Astrocyte of the spinal cord (primary cell): ENCODE results near the gene ATP13A2.

ENCODE experiments used
- DNase-seq: peaks from one replicate; pipeline ENCODE4 v3.0.0; 2011; ENCODE audit warnings: low read depth, low spot score
- H3K4me3 ChIP-seq: 2 replicates; pipeline ENCODE4 v1.5.1; 2011; ENCODE audit warnings: low read depth, mild to moderate bottlenecking, low read length, moderate library complexity
- in situ Hi-C: cut with HindIII; loops from 2 replicates; pipeline ENCODE4 v1.10.0; 2017; ENCODE audit warnings: low sequenced_read_pairs
- TF ChIP-seq, protein P1 (sequence below): IDR thresholded peaks from 2 replicates; pipeline ENCODE4 v1.5.1; 2012; ENCODE audit warnings: low read depth, mild to moderate bottlenecking, low read length, inconsistent platforms

The ATP13A2 gene, protein sequence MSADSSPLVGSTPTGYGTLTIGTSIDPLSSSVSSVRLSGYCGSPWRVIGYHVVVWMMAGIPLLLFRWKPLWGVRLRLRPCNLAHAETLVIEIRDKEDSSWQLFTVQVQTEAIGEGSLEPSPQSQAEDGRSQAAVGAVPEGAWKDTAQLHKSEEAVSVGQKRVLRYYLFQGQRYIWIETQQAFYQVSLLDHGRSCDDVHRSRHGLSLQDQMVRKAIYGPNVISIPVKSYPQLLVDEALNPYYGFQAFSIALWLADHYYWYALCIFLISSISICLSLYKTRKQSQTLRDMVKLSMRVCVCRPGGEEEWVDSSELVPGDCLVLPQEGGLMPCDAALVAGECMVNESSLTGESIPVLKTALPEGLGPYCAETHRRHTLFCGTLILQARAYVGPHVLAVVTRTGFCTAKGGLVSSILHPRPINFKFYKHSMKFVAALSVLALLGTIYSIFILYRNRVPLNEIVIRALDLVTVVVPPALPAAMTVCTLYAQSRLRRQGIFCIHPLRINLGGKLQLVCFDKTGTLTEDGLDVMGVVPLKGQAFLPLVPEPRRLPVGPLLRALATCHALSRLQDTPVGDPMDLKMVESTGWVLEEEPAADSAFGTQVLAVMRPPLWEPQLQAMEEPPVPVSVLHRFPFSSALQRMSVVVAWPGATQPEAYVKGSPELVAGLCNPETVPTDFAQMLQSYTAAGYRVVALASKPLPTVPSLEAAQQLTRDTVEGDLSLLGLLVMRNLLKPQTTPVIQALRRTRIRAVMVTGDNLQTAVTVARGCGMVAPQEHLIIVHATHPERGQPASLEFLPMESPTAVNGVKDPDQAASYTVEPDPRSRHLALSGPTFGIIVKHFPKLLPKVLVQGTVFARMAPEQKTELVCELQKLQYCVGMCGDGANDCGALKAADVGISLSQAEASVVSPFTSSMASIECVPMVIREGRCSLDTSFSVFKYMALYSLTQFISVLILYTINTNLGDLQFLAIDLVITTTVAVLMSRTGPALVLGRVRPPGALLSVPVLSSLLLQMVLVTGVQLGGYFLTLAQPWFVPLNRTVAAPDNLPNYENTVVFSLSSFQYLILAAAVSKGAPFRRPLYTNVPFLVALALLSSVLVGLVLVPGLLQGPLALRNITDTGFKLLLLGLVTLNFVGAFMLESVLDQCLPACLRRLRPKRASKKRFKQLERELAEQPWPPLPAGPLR

DNA sequence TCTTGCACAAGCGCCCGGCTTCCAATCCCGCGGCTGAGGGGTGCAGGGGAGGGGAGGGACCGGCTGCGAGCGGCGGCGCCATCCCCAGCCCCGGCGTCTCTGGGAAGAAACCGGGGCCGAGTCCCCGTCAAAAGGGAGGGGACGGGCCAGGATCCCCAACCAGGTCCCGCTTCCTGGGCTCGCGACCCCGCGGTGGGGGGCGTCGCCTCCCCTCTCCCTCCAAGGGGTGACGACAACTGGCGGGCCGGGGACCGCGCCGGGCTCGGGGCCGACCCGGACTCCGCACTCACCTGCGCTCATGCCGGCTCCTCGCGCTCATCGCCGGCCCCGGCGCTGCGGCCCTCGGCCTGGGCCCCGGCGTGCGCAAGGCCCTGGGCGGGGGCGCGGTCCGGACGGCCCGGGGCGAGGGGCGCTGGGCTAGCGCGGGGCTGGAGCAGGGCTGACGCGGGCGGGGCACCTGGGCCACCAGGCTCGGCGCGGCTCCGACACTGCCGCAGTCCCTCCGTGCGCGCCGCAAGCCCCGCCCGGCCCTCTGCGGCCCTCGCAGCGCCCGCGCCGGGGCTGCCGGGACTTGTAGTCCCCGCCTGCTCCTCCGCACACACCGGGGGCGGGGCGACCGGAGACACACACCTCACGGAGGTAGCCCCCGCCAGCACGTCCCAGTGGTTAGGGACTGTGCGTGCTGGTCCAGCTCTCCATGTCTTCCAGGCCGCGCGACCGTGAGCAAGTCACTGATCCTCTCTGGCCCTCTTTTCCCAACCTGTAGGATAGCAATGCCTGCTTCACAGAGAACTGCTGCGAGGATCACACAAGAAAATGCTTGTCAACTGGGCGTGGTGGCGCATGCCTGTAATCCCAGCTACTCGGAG lies at the start of gene ATP13A2:
Gene ATP13A2, minus strand, starts transcription at position 490 of the 869 bp plus-strand sequence. Its CDS starts 190 bp downstream, at position 300.
- peak; percentile 66 for DNase-seq
- H3K4me3 ChIP-seq, result peak within 1 kb of the TSS; percentile 63
- in situ Hi-C loops, result no loop called here
- TF ChIP-seq, protein P1, sequence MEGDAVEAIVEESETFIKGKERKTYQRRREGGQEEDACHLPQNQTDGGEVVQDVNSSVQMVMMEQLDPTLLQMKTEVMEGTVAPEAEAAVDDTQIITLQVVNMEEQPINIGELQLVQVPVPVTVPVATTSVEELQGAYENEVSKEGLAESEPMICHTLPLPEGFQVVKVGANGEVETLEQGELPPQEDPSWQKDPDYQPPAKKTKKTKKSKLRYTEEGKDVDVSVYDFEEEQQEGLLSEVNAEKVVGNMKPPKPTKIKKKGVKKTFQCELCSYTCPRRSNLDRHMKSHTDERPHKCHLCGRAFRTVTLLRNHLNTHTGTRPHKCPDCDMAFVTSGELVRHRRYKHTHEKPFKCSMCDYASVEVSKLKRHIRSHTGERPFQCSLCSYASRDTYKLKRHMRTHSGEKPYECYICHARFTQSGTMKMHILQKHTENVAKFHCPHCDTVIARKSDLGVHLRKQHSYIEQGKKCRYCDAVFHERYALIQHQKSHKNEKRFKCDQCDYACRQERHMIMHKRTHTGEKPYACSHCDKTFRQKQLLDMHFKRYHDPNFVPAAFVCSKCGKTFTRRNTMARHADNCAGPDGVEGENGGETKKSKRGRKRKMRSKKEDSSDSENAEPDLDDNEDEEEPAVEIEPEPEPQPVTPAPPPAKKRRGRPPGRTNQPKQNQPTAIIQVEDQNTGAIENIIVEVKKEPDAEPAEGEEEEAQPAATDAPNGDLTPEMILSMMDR, result no peak

DNA sequence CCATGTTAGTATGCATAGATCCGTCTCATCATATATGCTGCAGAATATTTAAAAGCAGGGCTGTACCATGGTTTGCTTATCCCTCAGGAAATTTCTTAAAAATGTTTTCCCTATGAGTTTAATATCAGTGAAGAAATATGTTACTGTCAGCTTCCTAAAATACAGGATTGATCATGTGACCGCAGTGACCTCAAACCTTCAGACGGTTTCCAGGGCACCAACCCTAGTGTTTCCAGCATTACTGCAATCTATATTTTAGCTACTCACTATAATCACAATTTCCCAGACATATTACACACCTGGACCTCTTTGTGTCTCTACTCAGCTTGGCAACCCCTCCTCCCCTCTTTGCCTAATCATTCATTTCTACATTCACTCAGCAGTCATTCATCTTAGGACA lies 49.8 kb upstream of the ATP13A2 start:
- TF ChIP-seq, protein P1, result no peak
- in situ Hi-C loops, result no loop called here

DNA sequence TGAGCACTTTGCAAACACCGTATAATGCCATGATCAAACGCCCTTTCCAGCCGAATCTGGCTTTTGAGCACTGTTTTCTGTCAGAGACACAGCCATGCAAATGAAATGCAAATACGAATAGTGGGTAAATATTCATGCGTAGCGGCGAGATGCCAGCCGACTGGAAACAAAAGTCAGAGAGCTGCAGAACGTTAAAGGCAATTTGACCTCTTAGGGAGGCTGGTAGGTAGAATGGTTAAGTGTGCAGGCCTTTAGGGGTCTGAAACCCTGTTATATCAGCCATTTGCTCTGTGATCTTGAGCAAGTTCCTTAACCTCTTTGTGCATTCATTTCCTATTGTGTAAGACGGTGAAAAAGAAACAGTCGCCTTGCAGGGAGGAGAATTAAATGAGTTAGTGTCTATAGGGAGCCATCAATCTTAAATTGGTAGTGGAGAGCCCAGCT lies 48.6 kb upstream of the ATP13A2 start:
- TF ChIP-seq, protein P1, result no peak
- in situ Hi-C loops, result no loop called here

More for the DNA sequence above, 49.8 kb upstream of the ATP13A2 start:
- no peak overlapping the region for H3K4me3 ChIP-seq
- no peak for DNase-seq

DNA sequence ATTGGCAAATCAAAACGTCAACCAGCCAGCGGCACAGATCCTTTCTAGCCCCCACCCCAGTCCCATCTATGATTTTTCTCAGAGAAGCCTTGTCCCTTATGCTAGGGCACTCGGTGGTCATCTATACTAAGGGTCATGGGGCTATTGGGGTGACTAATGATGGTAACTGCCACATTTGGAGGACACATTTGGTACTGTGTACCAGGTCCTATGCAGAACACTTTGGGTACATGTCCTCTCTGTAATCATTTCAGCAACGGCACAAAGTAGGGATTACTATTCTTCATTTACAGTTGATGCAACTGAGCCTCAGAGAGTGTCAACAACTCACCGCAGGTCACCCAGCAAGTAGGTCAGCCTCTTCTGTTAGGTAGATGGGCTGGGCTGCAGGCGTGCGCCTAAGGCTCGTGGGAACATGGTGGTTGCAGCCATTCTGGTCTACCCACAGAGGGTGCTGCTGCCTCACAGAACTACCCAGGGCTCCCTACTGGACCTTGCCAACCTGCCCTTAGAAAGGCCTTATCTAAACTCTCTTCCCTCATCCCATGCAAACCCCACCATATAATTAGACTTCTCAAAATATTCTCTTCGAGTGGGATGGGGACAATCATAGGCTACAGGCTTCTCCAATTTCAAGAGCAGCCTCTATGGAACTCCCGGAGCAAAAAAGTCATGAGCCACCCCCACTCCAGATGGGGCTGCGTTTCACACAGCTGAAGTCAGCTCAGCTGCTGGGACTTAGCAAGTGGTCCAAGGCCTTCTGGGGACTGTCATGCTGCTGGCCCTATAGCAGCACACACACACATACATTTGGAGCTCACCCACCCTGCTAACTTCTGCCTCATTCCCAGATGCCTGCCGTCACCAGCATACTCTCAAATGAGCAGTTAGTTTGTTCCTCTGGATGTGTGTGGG lies 47.9 kb upstream of the ATP13A2 start:
- in situ Hi-C loops, result no loop called here
- DNase-seq, result peak; percentile 68
- TF ChIP-seq, protein P1, result peak; percentile 89
- no peak overlapping the region for H3K4me3 ChIP-seq

More for the DNA sequence above, 48.6 kb upstream of the ATP13A2 start:
- no peak overlapping the region for H3K4me3 ChIP-seq
- DNase-seq, result no peak

DNA sequence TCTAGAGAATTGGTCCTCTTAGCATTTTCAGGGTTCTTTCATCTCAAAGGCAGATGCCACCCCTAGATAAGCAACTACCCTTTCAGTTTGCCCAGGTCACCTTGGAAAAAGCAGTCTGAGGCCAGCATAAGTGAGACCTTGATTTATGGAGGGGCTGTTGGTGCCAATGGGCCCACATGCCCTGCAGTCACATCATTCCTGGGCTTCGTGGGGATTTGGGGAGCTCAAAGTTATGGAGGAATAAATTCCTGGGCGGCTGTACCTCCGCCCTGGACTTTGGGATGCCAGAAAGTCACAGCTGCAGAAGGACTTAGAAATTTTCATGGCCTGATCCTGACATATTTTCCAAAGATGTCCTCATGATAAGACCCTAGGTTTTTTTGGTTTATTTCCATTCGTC lies 44.8 kb upstream of the ATP13A2 start:
- in situ Hi-C loops, result no loop called here
- TF ChIP-seq, protein P1, result no peak
- no peak overlapping the region for H3K4me3 ChIP-seq
- DNase-seq, result no peak
